SK-N-SH (cell line): Measurements from ENCODE around the gene PLK3. TPM values are rescaled to one million over a fixed set of nuclear protein-coding genes. Genes with fewer than 3 reads are reported as not detected.

Experiments
- CTCF ChIA-PET: fragments of 300-600, 350-600 bp; formaldehyde crosslinking; extraction: SDS; loops from one replicate; lab custom pipeline; 2021; lab: Yijun Ruan, JAX
- POLR2A ChIA-PET: fragments of 350-600 bp; sonication (Branson Sonifier 250); formaldehyde crosslinking; extraction: SDS; loops from one replicate; lab custom pipeline; 2020; ENCODE audit warnings: antibody characterized with exemption, inconsistent platforms; lab: Yijun Ruan, JAX
- DNase-seq: peaks from one replicate; pipeline ENCODE4 v3.0.0; 2012
- H2AFZ ChIP-seq: fragments of 200-600 bp; sonication (generic); 2 replicates; pipeline ENCODE4 v1.8.1; 2016; ENCODE audit warnings: antibody characterized with exemption, mild to moderate bottlenecking, low read depth
- H3F3A ChIP-seq: fragments of 200-600 bp; sonication (generic); replicated peaks from 2 replicates; pipeline ENCODE3; 2016; ENCODE audit warnings: antibody characterized with exemption, mild to moderate bottlenecking; ENCODE audit not compliant: insufficient read depth
- H3K27ac ChIP-seq, 2 experiments: fragments of 200-500 bp in 1 of 2; fragments of 200-600 bp in 1 of 2; sonication (Bioruptor generic) in 1 of 2; sonication (generic), shearing (Covaris generic) in 1 of 2; 2 replicates each; pipeline versions ENCODE4 v1.5.1 to v1.6.1; 2014 to 2016; ENCODE audit warnings: low read depth in 2 of 2, inconsistent platforms in 1 of 2, low read length in 1 of 2, mild to moderate bottlenecking in 1 of 2, mixed read lengths in 1 of 2
- H3K27me3 ChIP-seq: fragments of 200-600 bp; sonication (generic), shearing (Covaris generic); 2 replicates; pipeline ENCODE4 v1.6.1; 2016; ENCODE audit warnings: mixed run types; ENCODE audit not compliant: insufficient read depth
- H3K36me3 ChIP-seq, 2 experiments: fragments of 200-500 bp in 1 of 2; fragments of 200-600 bp in 1 of 2; sonication (Bioruptor generic) in 1 of 2; sonication (generic) in 1 of 2; replicated peaks in 1 of 2; 2 replicates each; pipeline versions ENCODE3 to v1.5.1; 2014 to 2016; ENCODE audit warnings: low read length in 1 of 2, mild to moderate bottlenecking in 1 of 2; ENCODE audit not compliant: insufficient read depth in 2 of 2, control insufficient read depth in 1 of 2
- H3K4me1 ChIP-seq, 2 experiments: fragments of 200-500 bp in 1 of 2; fragments of 200-600 bp in 1 of 2; sonication (Bioruptor generic) in 1 of 2; sonication (generic), shearing (Covaris generic) in 1 of 2; 2 replicates each; pipeline versions ENCODE4 v1.5.1 to v1.6.1; 2014 to 2016; ENCODE audit warnings: low read depth in 1 of 2, low read length in 1 of 2, mixed run types in 1 of 2; ENCODE audit not compliant: insufficient read depth in 2 of 2, control insufficient read depth in 1 of 2
- H3K4me2 ChIP-seq: fragments of 200-600 bp; sonication (generic), shearing (Covaris generic); 2 replicates; pipeline ENCODE4 v1.6.1; 2017; ENCODE audit warnings: mixed run types
- H3K4me3 ChIP-seq, 2 experiments: fragments of 200-500 bp in 1 of 2; fragments of 200-600 bp in 1 of 2; sonication (Bioruptor generic) in 1 of 2; sonication (generic), shearing (Covaris generic) in 1 of 2; 2 replicates each; pipeline versions ENCODE4 v1.5.1 to v1.8.1; 2014 to 2016; ENCODE audit warnings: low read depth in 2 of 2, inconsistent platforms in 1 of 2, low read length in 1 of 2, mild to moderate bottlenecking in 1 of 2, mixed read lengths in 1 of 2, moderate library complexity in 1 of 2
- H3K79me2 ChIP-seq: fragments of 200-600 bp; sonication (generic); 2 replicates; pipeline ENCODE4 v1.8.1; 2017; ENCODE audit warnings: mild to moderate bottlenecking; ENCODE audit not compliant: insufficient read depth
- H3K9ac ChIP-seq: fragments of 200-600 bp; sonication (generic); 2 replicates; pipeline ENCODE4 v1.6.1; 2017; ENCODE audit warnings: mixed run types
- H3K9me2 ChIP-seq: fragments of 200-600 bp; sonication (generic); 2 replicates; pipeline ENCODE4 v1.6.1; 2017; ENCODE audit warnings: mixed run types
- H3K9me3 ChIP-seq: fragments of 200-600 bp; sonication (generic); 2 replicates; pipeline ENCODE4 v1.6.1; 2017; ENCODE audit warnings: mixed run types, mild to moderate bottlenecking, moderate library complexity
- H4K20me1 ChIP-seq: fragments of 200-600 bp; sonication (generic); 2 replicates; pipeline ENCODE4 v1.6.1; 2017; ENCODE audit warnings: mild to moderate bottlenecking, mixed run types; ENCODE audit not compliant: insufficient read depth
- ELF1 ChIP-seq: IDR thresholded peaks from 2 replicates; pipeline ENCODE4 v1.4.0; 2012
- EP300 ChIP-seq, 2 experiments: IDR thresholded peaks; 2 replicates each; pipeline versions ENCODE4 v1.4.0 to v1.6.1; 2012; ENCODE audit warnings: borderline replicate concordance in 1 of 2, low read depth in 1 of 2, low read length in 1 of 2
- FOSL2 ChIP-seq: IDR thresholded peaks from 2 replicates; pipeline ENCODE4 v1.4.0; 2012; ENCODE audit warnings: low read depth, mild to moderate bottlenecking, moderate library complexity, borderline replicate concordance
- FOXJ3 ChIP-seq: sonication (generic); formaldehyde crosslinking; IDR thresholded peaks from 2 replicates; pipeline ENCODE4 v1.5.1; 2020; ENCODE audit warnings: mild to moderate bottlenecking, missing genetic modification reagents
- FOXM1 ChIP-seq: IDR thresholded peaks from 2 replicates; pipeline ENCODE4 v1.4.0; 2012; ENCODE audit warnings: low read depth, mild to moderate bottlenecking
- MXI1 ChIP-seq: IDR thresholded peaks from 2 replicates; pipeline ENCODE4 v1.6.1; 2012; ENCODE audit warnings: mild to moderate bottlenecking, low read depth, low read length, improper control_type of control experiment
- NRF1 ChIP-seq: IDR thresholded peaks from 2 replicates; pipeline ENCODE4 v1.6.1; 2012; ENCODE audit warnings: low read depth, mild to moderate bottlenecking, low read length
- PBX3 ChIP-seq: IDR thresholded peaks from 2 replicates; pipeline ENCODE4; 2012
- RAD21 ChIP-seq: IDR thresholded peaks from 2 replicates; pipeline ENCODE4 v1.6.1; 2012; ENCODE audit warnings: mild to moderate bottlenecking, low read length
- RCOR1 ChIP-seq: fragments of 150-350 bp; IDR thresholded peaks from 2 replicates; pipeline ENCODE4 v1.6.1; 2017; ENCODE audit warnings: antibody characterized with exemption, low read length
- RXRA ChIP-seq: IDR thresholded peaks from 2 replicates; pipeline ENCODE4 v1.4.0; 2012; ENCODE audit warnings: low read depth, mild to moderate bottlenecking, borderline replicate concordance
- SIN3A ChIP-seq: IDR thresholded peaks from 2 replicates; pipeline ENCODE4 v1.6.1; 2012; ENCODE audit warnings: low read depth, mild to moderate bottlenecking, low read length, moderate library complexity, borderline replicate concordance
- TCF12 ChIP-seq: IDR thresholded peaks from 2 replicates; pipeline ENCODE4 v1.4.0; 2012
- TEAD4 ChIP-seq: IDR thresholded peaks from 2 replicates; pipeline ENCODE4 v1.4.0; 2012; ENCODE audit warnings: mild to moderate bottlenecking, borderline replicate concordance; ENCODE audit not compliant: insufficient read depth
- YY1 ChIP-seq: IDR thresholded peaks from 2 replicates; pipeline ENCODE4 v1.4.0; 2012; ENCODE audit warnings: low read depth, mild to moderate bottlenecking
- WGBS: methylation state at CpG from one replicate; pipeline ENCODE4 v1.1.6; 2017; ENCODE audit warnings: low lambda C conversion rate; 5-methylcytosine and 5-hydroxymethylcytosine counted together
- polyA plus RNA-seq, 3 experiments: library from polyadenylated mRNA; depleted of rRNA; stranded (reverse); fragments of >200 nt; gene quantifications; 2 replicates each; pipeline ENCODE4 v1.2.3, GENCODE V29; 2012
- TF ChIP-seq, protein P1 (sequence below): IDR thresholded peaks from 2 replicates; pipeline ENCODE4 v1.4.0; 2012; ENCODE audit warnings: low read depth
- TF ChIP-seq, protein P2 (sequence below): fragments of 150-350 bp; IDR thresholded peaks from 2 replicates; pipeline ENCODE4 v1.6.1; 2017; ENCODE audit warnings: antibody characterized with exemption, low read length, low read depth, borderline replicate concordance
- TF ChIP-seq, protein P3 (sequence below): IDR thresholded peaks from 2 replicates; pipeline ENCODE4 v1.4.0; 2012; ENCODE audit warnings: low read depth, borderline replicate concordance

Gene PLK3
- polyA plus RNA-seq, 1 of the 3 experiments (the other 2 are of a cell fraction) = 82.8 TPM

DNA sequence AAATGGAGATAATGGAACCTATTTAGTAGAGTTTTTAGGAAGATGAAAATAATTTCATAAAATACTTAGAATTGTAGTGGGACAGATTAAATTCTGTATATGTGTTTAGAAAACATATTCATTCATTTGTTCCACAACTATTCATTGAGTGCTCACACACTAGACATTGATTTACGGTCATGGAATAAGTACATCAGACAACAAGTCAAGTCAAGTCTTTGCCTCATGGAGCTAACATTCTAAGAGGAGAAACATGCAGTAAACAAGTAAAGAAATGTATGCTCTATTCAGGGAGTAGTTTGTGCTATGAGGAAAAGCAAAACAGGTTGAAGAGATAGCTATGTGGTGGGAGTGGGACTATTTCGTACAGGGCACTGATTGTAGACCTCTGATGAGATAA, 17.1 kb downstream of the PLK3 start:
- H3F3A ChIP-seq = peaks cover 66% of the 10 kb centered on the region
- no peak overlapping the region for H2AFZ ChIP-seq
- DNase-seq = no peak
- no peak overlapping the region for H3K27ac ChIP-seq
- 92% methylated on average over 2 of the region's 2 CpGs for WGBS
- H3K9ac ChIP-seq = no peak overlapping the region
- no peak overlapping the region for H3K4me2 ChIP-seq
- no peaks in the 10 kb centered on the region for H3K27me3 ChIP-seq
- no peak for TF ChIP-seq SIN3A
- peaks cover 8 to 27% of the 10 kb centered on the region in 2 experiments for H3K36me3 ChIP-seq
- H3K9me2 ChIP-seq = no peaks in the 10 kb centered on the region
- H3K79me2 ChIP-seq = peaks cover 7% of the 10 kb centered on the region; the same call in 1 of the 2 replicates
- no peak overlapping the region for H3K4me3 ChIP-seq
- ChIA-PET POLR2A (interaction anchor here (3.2 kb wide), 1 partner anchor 9 kb away, joined by 15 read pairs; the partner anchor contains the start of genes BTBD19 and DYNLT4), CTCF (interaction anchor here (0.7 to 2.3 kb wide), 3 partner anchors 16 to 30 kb away, joined by 3 to 7 read pairs (median 4); no protein-coding TSS in a partner anchor)
- no peaks in the 10 kb centered on the region for H4K20me1 ChIP-seq
- H3K4me1 ChIP-seq = peaks cover 11 to 24% of the 10 kb centered on the region in 2 experiments; a peak in 3 of 4 replicates
- H3K9me3 ChIP-seq = no peaks in the 10 kb centered on the region

GRCh38 chr1:44817771-44818495, 17.8 kb downstream of the PLK3 start:
- no peak for TF ChIP-seq FOXM1
- TF ChIP-seq, protein P1, sequence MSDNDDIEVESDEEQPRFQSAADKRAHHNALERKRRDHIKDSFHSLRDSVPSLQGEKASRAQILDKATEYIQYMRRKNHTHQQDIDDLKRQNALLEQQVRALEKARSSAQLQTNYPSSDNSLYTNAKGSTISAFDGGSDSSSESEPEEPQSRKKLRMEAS = no peak
- no peak for TF ChIP-seq PBX3
- TF ChIP-seq, protein P2, sequence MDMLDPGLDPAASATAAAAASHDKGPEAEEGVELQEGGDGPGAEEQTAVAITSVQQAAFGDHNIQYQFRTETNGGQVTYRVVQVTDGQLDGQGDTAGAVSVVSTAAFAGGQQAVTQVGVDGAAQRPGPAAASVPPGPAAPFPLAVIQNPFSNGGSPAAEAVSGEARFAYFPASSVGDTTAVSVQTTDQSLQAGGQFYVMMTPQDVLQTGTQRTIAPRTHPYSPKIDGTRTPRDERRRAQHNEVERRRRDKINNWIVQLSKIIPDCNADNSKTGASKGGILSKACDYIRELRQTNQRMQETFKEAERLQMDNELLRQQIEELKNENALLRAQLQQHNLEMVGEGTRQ = no peak
- TF ChIP-seq TCF12 = no peak
- no peak for TF ChIP-seq NRF1
- TF ChIP-seq FOXJ3 = no peak
- TF ChIP-seq FOSL2 = no peak
- TF ChIP-seq RXRA = no peak
- no peak for TF ChIP-seq ELF1
- TF ChIP-seq RCOR1 = no peak
- no peak for TF ChIP-seq TEAD4
- TF ChIP-seq, protein P3, sequence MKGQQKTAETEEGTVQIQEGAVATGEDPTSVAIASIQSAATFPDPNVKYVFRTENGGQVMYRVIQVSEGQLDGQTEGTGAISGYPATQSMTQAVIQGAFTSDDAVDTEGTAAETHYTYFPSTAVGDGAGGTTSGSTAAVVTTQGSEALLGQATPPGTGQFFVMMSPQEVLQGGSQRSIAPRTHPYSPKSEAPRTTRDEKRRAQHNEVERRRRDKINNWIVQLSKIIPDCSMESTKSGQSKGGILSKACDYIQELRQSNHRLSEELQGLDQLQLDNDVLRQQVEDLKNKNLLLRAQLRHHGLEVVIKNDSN = no peak
- TF ChIP-seq SIN3A = no peak
- TF ChIP-seq MXI1 = no peak
- TF ChIP-seq RAD21 = no peak
- no peak for TF ChIP-seq YY1
- no peak for TF ChIP-seq EP300 (IDR thresholded peaks at IDR 0.05; ENCODE audit: borderline replicate concordance in 1 of 2, low read depth in 1 of 2, low read length in 1 of 2)
- Histone ChIP-seq H3K4me2 (peak overlapping the region; percentile 45; the same call in 1 of the 2 replicates), H3F3A (peaks cover 66% of the 10 kb centered on the region), H3K9me2 (no peaks in the 10 kb centered on the region), H3K79me2 (peaks cover 2% of the 10 kb centered on the region; the same call in 1 of the 2 replicates), H2AFZ (no peak overlapping the region), H3K27me3 (no peaks in the 10 kb centered on the region), H3K36me3 (peaks cover 8 to 27% of the 10 kb centered on the region in 2 experiments), H3K4me1 (peaks cover 11 to 20% of the 10 kb centered on the region in 2 experiments; a peak in 2 of 4 replicates), H3K27ac (peak overlapping the region in 1 of 2 experiments; percentile 76; a peak in 1 of 4 replicates), H3K9ac (no peak overlapping the region), H3K9me3 (no peaks in the 10 kb centered on the region), H4K20me1 (no peaks in the 10 kb centered on the region), H3K4me3 (no peak overlapping the region)
- 96% methylated on average over 11 of the region's 11 CpGs for WGBS
- ChIA-PET POLR2A (interaction anchor here (1.5 to 3.2 kb wide), 2 partner anchors 10 to 87 kb away, joined by 7 to 15 read pairs; partner anchors contain the start of genes BTBD19, DYNLT4 and RNU5D-1), CTCF (interaction anchor here (0.6 to 2.3 kb wide), 5 partner anchors 17 to 1071 kb away, joined by 3 to 7 read pairs (median 4); no protein-coding TSS in a partner anchor)
- no peak for DNase-seq
